K562 (cell line): ENCODE results near the gene DYNAP. TPM values are rescaled to one million over a fixed set of nuclear protein-coding genes. Genes with fewer than 3 reads are reported as not detected.

Source experiments
- ARID3A ChIP-seq: IDR thresholded peaks from 2 replicates; pipeline ENCODE4 v1.6.1; 2012; ENCODE audit warnings: low read depth, low read length, improper control_type of control experiment, borderline replicate concordance
- ERF ChIP-seq: fragments of 450-650 bp; formaldehyde crosslinking; IDR thresholded peaks from 2 replicates; pipeline ENCODE4 v1.4.0; 2020; ENCODE audit warnings: mild to moderate bottlenecking, mixed read lengths
- JUNB ChIP-seq: fragments of 450-650 bp; formaldehyde crosslinking; conservative IDR thresholded peaks from 2 replicates; pipeline ENCODE4 v1.4.0; 2020; ENCODE audit warnings: mild to moderate bottlenecking
- MED1 ChIP-seq: sonication (generic); formaldehyde crosslinking; IDR thresholded peaks from 2 replicates; pipeline ENCODE4 v1.8.1; 2023; ENCODE audit warnings: missing genetic modification reagents, borderline replicate concordance
- RAD21 ChIP-seq, 2 experiments: fragments of 250-450 bp in 1 of 2; fragments of 450-650 bp in 1 of 2; sonication (Bioruptor Pico) in 1 of 2; formaldehyde crosslinking in 1 of 2; IDR thresholded peaks in 1 of 2; conservative IDR thresholded peaks in 1 of 2; 2 replicates each; pipeline versions ENCODE4 v1.4.0 to v1.8.0; 2020 to 2022; ENCODE audit warnings: mild to moderate bottlenecking in 2 of 2, moderate library complexity in 1 of 2
- RBBP5 ChIP-seq: fragments of 200-600 bp; sonication (generic); IDR thresholded peaks from 2 replicates; pipeline ENCODE4 v1.6.1; 2012; ENCODE audit warnings: borderline replicate concordance, mild to moderate bottlenecking, low read length, control low read depth, inconsistent platforms; ENCODE audit not compliant: insufficient read depth, poor library complexity, severe bottlenecking
- WHSC1 ChIP-seq: IDR thresholded peaks from one replicate; pipeline ENCODE4 v1.6.1; 2012; ENCODE audit warnings: low read length, control low read depth, inconsistent platforms
- ZNF146 ChIP-seq: IDR thresholded peaks from one replicate; pipeline ENCODE4 v1.6.1; 2018; ENCODE audit warnings: missing compliant biosample characterization; ENCODE audit not compliant: unreplicated experiment
- polyA plus RNA-seq, 8 experiments: library from polyadenylated mRNA; depleted of rRNA in 4 of 8; stranded (reverse) in 5 of 8; unstranded in 3 of 8; fragments of >200 nt; fragmentation: Nextera tagmentation in 2 of 8; fragmentation: Illumina TruSeq in 1 of 8; extraction: Ambion mirVana in 2 of 8; extraction: Trizol in 1 of 8; gene quantifications; 2 replicates each; pipeline versions ENCODE4 v1.2.1 to v1.2.3, GENCODE V29; 2011 to 2014; ENCODE audit warnings: inconsistent platforms in 1 of 8, missing spikeins in 1 of 8
- total RNA-seq, 7 experiments: library from RNA; depleted of rRNA in 6 of 7; stranded (reverse); fragments of >200 nt in 6 of 7; fragmentation: Illumina TruSeq in 2 of 7; extraction: Trizol in 2 of 7; gene quantifications; 2 replicates each; pipeline versions ENCODE4 v1.2.1 to v1.2.3, GENCODE V29; 2011 to 2021; ENCODE audit warnings: low replicate concordance in 1 of 7
- TF ChIP-seq, protein P1 (sequence below), 2 experiments: fragments of 450-650 bp; formaldehyde crosslinking in 1 of 2; IDR thresholded peaks; 2 replicates each; pipeline versions ENCODE4 v1.4.0 to v1.6.1; 2014 to 2020; ENCODE audit warnings: mild to moderate bottlenecking in 2 of 2, borderline replicate concordance in 1 of 2, low read depth in 1 of 2
- TF ChIP-seq, protein P2 (sequence below): sonication (generic); formaldehyde crosslinking; IDR thresholded peaks from 2 replicates; pipeline ENCODE4 v1.4.0; 2020; ENCODE audit warnings: mild to moderate bottlenecking, missing genetic modification reagents
- TF ChIP-seq, protein P3 (sequence below): fragments of 450-650 bp; formaldehyde crosslinking; IDR thresholded peaks from 2 replicates; pipeline ENCODE4 v1.4.0; 2020; ENCODE audit warnings: mild to moderate bottlenecking, moderate library complexity
- TF ChIP-seq, protein P4 (sequence below): fragments of 450-650 bp; IDR thresholded peaks from 2 replicates; pipeline ENCODE4 v1.6.1; 2016; ENCODE audit warnings: antibody characterized with exemption

Gene DYNAP
- total and polyA plus RNA-seq, 9 of the 15 experiments (the other 6 are each of a cell fraction or from before 2014, with no cell fraction given), result not detected

GRCh38 chr18:54647176-54647575 is 56.1 kb downstream of the DYNAP start (continued):
- TF ChIP-seq, protein P1, sequence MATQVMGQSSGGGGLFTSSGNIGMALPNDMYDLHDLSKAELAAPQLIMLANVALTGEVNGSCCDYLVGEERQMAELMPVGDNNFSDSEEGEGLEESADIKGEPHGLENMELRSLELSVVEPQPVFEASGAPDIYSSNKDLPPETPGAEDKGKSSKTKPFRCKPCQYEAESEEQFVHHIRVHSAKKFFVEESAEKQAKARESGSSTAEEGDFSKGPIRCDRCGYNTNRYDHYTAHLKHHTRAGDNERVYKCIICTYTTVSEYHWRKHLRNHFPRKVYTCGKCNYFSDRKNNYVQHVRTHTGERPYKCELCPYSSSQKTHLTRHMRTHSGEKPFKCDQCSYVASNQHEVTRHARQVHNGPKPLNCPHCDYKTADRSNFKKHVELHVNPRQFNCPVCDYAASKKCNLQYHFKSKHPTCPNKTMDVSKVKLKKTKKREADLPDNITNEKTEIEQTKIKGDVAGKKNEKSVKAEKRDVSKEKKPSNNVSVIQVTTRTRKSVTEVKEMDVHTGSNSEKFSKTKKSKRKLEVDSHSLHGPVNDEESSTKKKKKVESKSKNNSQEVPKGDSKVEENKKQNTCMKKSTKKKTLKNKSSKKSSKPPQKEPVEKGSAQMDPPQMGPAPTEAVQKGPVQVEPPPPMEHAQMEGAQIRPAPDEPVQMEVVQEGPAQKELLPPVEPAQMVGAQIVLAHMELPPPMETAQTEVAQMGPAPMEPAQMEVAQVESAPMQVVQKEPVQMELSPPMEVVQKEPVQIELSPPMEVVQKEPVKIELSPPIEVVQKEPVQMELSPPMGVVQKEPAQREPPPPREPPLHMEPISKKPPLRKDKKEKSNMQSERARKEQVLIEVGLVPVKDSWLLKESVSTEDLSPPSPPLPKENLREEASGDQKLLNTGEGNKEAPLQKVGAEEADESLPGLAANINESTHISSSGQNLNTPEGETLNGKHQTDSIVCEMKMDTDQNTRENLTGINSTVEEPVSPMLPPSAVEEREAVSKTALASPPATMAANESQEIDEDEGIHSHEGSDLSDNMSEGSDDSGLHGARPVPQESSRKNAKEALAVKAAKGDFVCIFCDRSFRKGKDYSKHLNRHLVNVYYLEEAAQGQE (IDR thresholded peaks at IDR 0.05; ENCODE audit: borderline replicate concordance), result peak; percentile 20; the same call in 1 of the 2 replicates
- TF ChIP-seq, protein P1 (CRISPR knock-in tag; IDR thresholded peaks at IDR 0.05; ENCODE audit: low read depth), result no peak
- TF ChIP-seq RAD21 (CRISPR knock-in tag; conservative IDR thresholded peaks at IDR 0.05 in 1 of 2, IDR thresholded peaks at IDR 0.05 in 1 of 2) (peak; percentile 65 to 84), ERF (no peak), JUNB (no peak), RBBP5 (no peak), ARID3A (no peak), MED1 (no peak), WHSC1 (no peak), ZNF146 (CRISPR knock-in tag) (no peak)
- TF ChIP-seq, protein P2, sequence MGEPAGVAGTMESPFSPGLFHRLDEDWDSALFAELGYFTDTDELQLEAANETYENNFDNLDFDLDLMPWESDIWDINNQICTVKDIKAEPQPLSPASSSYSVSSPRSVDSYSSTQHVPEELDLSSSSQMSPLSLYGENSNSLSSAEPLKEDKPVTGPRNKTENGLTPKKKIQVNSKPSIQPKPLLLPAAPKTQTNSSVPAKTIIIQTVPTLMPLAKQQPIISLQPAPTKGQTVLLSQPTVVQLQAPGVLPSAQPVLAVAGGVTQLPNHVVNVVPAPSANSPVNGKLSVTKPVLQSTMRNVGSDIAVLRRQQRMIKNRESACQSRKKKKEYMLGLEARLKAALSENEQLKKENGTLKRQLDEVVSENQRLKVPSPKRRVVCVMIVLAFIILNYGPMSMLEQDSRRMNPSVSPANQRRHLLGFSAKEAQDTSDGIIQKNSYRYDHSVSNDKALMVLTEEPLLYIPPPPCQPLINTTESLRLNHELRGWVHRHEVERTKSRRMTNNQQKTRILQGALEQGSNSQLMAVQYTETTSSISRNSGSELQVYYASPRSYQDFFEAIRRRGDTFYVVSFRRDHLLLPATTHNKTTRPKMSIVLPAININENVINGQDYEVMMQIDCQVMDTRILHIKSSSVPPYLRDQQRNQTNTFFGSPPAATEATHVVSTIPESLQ, result no peak
- TF ChIP-seq, protein P3, sequence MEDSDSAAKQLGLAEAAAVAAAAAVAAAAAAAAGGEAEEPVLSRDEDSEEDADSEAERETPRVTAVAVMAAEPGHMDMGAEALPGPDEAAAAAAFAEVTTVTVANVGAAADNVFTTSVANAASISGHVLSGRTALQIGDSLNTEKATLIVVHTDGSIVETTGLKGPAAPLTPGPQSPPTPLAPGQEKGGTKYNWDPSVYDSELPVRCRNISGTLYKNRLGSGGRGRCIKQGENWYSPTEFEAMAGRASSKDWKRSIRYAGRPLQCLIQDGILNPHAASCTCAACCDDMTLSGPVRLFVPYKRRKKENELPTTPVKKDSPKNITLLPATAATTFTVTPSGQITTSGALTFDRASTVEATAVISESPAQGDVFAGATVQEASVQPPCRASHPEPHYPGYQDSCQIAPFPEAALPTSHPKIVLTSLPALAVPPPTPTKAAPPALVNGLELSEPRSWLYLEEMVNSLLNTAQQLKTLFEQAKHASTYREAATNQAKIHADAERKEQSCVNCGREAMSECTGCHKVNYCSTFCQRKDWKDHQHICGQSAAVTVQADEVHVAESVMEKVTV, result peak; percentile 71
- TF ChIP-seq, protein P4, sequence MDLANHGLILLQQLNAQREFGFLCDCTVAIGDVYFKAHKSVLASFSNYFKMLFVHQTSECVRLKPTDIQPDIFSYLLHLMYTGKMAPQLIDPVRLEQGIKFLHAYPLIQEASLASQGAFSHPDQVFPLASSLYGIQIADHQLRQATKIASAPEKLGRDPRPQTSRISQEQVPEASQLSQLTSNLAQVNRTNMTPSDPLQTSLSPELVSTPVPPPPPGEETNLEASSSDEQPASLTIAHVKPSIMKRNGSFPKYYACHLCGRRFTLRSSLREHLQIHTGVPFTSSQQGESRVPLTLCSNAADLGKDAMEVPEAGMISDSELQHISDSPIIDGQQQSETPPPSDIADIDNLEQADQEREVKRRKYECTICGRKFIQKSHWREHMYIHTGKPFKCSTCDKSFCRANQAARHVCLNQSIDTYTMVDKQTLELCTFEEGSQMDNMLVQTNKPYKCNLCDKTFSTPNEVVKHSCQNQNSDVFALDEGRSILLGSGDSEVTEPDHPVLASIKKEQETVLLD, result no peak
